Measurements from ENCODE around the gene THEMIS.

THEMIS gene

GRCh38 chr6:127762284-127762683 is 138.6 kb downstream of the THEMIS start:
- Histone ChIP-seq H3K9me2 (replicated peaks; ENCODE audit: control insufficient read depth, low read length) (no peaks in the 10 kb centered on the region), H3K27me3 (ENCODE audit: control insufficient read depth, low read length) (no peaks in the 10 kb centered on the region), H3F3A (ENCODE audit: control insufficient read depth, insufficient read depth) (no peaks in the 10 kb centered on the region), H3K4me1 (ENCODE audit: control insufficient read depth, low read length) (no peaks in the 10 kb centered on the region), H4K20me1 (ENCODE audit: control insufficient read depth, insufficient read depth, low read depth, low read length) (no peaks in the 10 kb centered on the region), H3K79me2 (ENCODE audit: control insufficient read depth, low read length) (no peaks in the 10 kb centered on the region), H3K4me2 (ENCODE audit: low read length) (no peak overlapping the region), H3K27ac (ENCODE audit: low read depth, low read length) (no peak overlapping the region), H3K36me3 (ENCODE audit: control insufficient read depth, low read length) (no peaks in the 10 kb centered on the region), H3K9me3 (ENCODE audit: control insufficient read depth, insufficient read depth, low read length) (no peaks in the 10 kb centered on the region), H3K4me3 (ENCODE audit: low read length) (no peak overlapping the region)
- TF ChIP-seq, protein P1, sequence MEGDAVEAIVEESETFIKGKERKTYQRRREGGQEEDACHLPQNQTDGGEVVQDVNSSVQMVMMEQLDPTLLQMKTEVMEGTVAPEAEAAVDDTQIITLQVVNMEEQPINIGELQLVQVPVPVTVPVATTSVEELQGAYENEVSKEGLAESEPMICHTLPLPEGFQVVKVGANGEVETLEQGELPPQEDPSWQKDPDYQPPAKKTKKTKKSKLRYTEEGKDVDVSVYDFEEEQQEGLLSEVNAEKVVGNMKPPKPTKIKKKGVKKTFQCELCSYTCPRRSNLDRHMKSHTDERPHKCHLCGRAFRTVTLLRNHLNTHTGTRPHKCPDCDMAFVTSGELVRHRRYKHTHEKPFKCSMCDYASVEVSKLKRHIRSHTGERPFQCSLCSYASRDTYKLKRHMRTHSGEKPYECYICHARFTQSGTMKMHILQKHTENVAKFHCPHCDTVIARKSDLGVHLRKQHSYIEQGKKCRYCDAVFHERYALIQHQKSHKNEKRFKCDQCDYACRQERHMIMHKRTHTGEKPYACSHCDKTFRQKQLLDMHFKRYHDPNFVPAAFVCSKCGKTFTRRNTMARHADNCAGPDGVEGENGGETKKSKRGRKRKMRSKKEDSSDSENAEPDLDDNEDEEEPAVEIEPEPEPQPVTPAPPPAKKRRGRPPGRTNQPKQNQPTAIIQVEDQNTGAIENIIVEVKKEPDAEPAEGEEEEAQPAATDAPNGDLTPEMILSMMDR (IDR thresholded peaks at IDR 0.05; ENCODE audit: low read depth, low read length, poor library complexity, severe bottlenecking) = no peak
- no peak for TF ChIP-seq EZH2phosphoT487 (IDR thresholded peaks at IDR 0.05; ENCODE audit: borderline replicate concordance, low read length)

DNA sequence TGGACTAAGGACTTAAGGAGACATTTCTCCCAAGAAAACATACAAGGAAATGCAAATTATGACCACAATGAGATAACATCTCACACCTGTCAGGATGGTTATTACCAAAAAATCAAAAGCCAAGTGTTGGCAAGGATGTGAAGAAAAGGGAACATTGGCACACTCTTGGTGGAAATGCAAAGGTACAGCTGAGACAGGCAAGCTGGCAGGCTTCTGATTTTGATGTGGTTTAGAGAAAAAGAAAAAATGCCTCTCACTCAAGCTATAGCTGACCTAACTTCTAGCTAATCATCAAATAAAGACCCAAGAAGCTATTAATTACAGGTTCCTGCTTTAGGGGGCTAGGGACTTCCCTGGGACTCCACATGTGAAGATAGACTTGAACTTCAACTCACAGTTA is 139.8 kb downstream of the THEMIS start:
- Histone ChIP-seq H4K20me1 (ENCODE audit: control insufficient read depth, insufficient read depth, low read depth, low read length) (no peaks in the 10 kb centered on the region), H3K36me3 (ENCODE audit: control insufficient read depth, low read length) (no peaks in the 10 kb centered on the region), H3K27me3 (ENCODE audit: control insufficient read depth, low read length) (no peaks in the 10 kb centered on the region), H3K4me1 (ENCODE audit: control insufficient read depth, low read length) (no peaks in the 10 kb centered on the region), H3K79me2 (ENCODE audit: control insufficient read depth, low read length) (no peaks in the 10 kb centered on the region), H3K4me3 (ENCODE audit: low read length) (no peak overlapping the region), H3K4me2 (ENCODE audit: low read length) (no peak overlapping the region), H3K9me2 (replicated peaks; ENCODE audit: control insufficient read depth, low read length) (no peaks in the 10 kb centered on the region), H3K9me3 (ENCODE audit: control insufficient read depth, insufficient read depth, low read length) (no peaks in the 10 kb centered on the region), H3K27ac (ENCODE audit: low read depth, low read length) (no peak overlapping the region), H3F3A (ENCODE audit: control insufficient read depth, insufficient read depth) (no peaks in the 10 kb centered on the region)
- TF ChIP-seq EZH2phosphoT487 (IDR thresholded peaks at IDR 0.05; ENCODE audit: borderline replicate concordance, low read length) = no peak
- TF ChIP-seq, protein P1 (IDR thresholded peaks at IDR 0.05; ENCODE audit: low read depth, low read length, poor library complexity, severe bottlenecking) = no peak

DNA sequence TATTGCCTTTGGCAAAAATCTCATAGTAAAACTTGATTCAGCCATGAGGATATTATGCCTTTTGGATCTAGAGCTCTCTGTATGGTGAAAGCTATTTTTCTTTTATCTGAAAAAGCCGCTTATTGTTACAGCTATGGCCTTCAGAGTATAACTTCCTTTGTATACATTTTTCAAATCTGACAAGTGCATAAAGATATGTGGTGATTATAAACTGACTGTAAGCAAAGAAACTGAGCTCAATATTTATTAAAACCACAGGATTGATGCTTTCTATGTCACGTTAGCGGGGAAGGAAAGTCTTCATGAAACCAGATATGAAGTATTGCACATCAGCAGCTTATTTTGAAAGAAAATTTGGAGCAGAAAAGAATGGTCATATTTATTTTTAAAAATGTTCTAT is 151.8 kb downstream of the THEMIS start:
- Histone ChIP-seq H3K27ac (ENCODE audit: low read depth, low read length) (no peak overlapping the region), H3K4me1 (ENCODE audit: control insufficient read depth, low read length) (no peaks in the 10 kb centered on the region), H3F3A (ENCODE audit: control insufficient read depth, insufficient read depth) (no peaks in the 10 kb centered on the region), H3K4me3 (ENCODE audit: low read length) (no peak overlapping the region), H3K9me2 (replicated peaks; ENCODE audit: control insufficient read depth, low read length) (no peaks in the 10 kb centered on the region), H3K9me3 (ENCODE audit: control insufficient read depth, insufficient read depth, low read length) (no peaks in the 10 kb centered on the region), H3K79me2 (ENCODE audit: control insufficient read depth, low read length) (no peaks in the 10 kb centered on the region), H3K4me2 (ENCODE audit: low read length) (no peak overlapping the region), H3K36me3 (ENCODE audit: control insufficient read depth, low read length) (no peaks in the 10 kb centered on the region), H4K20me1 (ENCODE audit: control insufficient read depth, insufficient read depth, low read depth, low read length) (no peaks in the 10 kb centered on the region), H3K27me3 (ENCODE audit: control insufficient read depth, low read length) (no peaks in the 10 kb centered on the region)
- TF ChIP-seq EZH2phosphoT487 (IDR thresholded peaks at IDR 0.05; ENCODE audit: borderline replicate concordance, low read length) = no peak
- TF ChIP-seq, protein P1 (IDR thresholded peaks at IDR 0.05; ENCODE audit: low read depth, low read length, poor library complexity, severe bottlenecking) = no peak

DNA sequence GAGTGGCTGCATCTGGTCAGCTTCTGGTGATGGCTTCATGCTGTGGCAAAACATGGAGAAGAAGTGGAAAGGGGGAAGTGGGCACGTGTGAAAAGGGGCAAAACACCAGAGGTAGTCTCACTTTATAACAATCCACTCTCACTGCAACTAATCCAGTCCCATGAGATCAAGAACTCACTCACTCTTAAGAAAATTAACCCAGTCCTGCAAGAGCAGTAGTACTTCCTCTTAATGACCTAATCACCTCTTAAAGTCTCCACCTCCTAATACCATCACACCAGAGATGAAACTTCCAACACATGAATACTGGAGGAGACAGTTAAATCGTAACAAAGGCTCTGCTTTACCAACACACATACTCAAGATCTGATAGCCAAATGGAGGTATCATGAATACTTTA is 152.6 kb downstream of the THEMIS start:
- Histone ChIP-seq H3K9me2 (replicated peaks; ENCODE audit: control insufficient read depth, low read length) (no peaks in the 10 kb centered on the region), H4K20me1 (ENCODE audit: control insufficient read depth, insufficient read depth, low read depth, low read length) (no peaks in the 10 kb centered on the region), H3F3A (ENCODE audit: control insufficient read depth, insufficient read depth) (no peaks in the 10 kb centered on the region), H3K4me2 (ENCODE audit: low read length) (no peak overlapping the region), H3K79me2 (ENCODE audit: control insufficient read depth, low read length) (no peaks in the 10 kb centered on the region), H3K4me1 (ENCODE audit: control insufficient read depth, low read length) (no peaks in the 10 kb centered on the region), H3K27me3 (ENCODE audit: control insufficient read depth, low read length) (no peaks in the 10 kb centered on the region), H3K9me3 (ENCODE audit: control insufficient read depth, insufficient read depth, low read length) (no peaks in the 10 kb centered on the region), H3K4me3 (ENCODE audit: low read length) (no peak overlapping the region), H3K27ac (ENCODE audit: low read depth, low read length) (no peak overlapping the region), H3K36me3 (ENCODE audit: control insufficient read depth, low read length) (no peaks in the 10 kb centered on the region)
- no peak for TF ChIP-seq EZH2phosphoT487 (IDR thresholded peaks at IDR 0.05; ENCODE audit: borderline replicate concordance, low read length)
- TF ChIP-seq, protein P1 (IDR thresholded peaks at IDR 0.05; ENCODE audit: low read depth, low read length, poor library complexity, severe bottlenecking) = no peak
